ENCODE measurements around the gene PTPRN2.
"Not testable (repeated sequence)": the region's sequence is repeated elsewhere in the genome, so short reads cannot be mapped to it uniquely, and the experiment has no call there.

Gene PTPRN2

GRCh38 chr7:157789094-157789493, 798.5 kb downstream of the PTPRN2 start:
- no peak for DNase-seq

DNA sequence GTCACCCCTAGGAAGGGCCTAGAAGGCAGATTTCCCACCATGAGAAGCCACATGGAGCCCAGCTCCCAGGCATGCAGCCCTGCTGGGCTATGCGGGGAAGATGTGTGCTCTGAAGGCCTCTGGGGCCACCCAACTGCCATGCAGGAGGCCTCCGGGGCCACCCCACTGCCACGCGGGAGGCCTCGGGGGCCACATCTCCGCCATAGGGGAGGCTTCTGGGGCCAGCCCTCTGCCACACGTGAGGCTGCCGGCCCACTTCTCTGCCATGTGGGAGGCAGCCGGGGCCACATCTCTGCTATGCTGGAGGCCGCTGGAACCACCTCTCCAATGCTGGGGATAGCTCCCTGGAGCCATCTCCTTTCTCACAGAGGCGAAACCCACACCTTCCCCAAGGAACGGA, 799.0 kb downstream of the PTPRN2 start:
- DNase-seq = no peak

DNA sequence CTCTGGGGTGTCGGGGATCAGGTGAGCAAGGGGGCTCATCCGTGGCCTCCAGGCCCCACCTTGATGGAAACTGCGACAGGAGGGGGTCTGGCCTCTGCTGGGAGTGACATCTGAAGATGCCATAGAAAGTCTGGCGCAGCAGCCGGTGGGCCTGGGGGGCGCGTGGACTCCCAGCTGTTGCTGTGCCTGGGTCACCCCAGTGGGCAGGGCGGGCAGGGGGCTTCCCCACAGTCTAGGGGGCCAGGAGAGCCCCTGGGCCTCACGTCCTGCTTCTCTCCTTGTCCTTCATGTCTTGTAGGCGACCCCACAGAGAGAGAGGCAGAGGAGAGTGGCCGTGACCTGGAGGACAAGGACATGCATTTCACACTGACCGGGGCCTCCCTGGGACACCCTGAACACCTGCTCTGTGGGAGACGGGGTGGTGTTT, 800.3 kb downstream of the PTPRN2 start:
- no peak for DNase-seq

- DNase-seq = no peak
Observed at GRCh38 chr7:157786375-157787274, 801.0 kb downstream of the PTPRN2 start.

DNA sequence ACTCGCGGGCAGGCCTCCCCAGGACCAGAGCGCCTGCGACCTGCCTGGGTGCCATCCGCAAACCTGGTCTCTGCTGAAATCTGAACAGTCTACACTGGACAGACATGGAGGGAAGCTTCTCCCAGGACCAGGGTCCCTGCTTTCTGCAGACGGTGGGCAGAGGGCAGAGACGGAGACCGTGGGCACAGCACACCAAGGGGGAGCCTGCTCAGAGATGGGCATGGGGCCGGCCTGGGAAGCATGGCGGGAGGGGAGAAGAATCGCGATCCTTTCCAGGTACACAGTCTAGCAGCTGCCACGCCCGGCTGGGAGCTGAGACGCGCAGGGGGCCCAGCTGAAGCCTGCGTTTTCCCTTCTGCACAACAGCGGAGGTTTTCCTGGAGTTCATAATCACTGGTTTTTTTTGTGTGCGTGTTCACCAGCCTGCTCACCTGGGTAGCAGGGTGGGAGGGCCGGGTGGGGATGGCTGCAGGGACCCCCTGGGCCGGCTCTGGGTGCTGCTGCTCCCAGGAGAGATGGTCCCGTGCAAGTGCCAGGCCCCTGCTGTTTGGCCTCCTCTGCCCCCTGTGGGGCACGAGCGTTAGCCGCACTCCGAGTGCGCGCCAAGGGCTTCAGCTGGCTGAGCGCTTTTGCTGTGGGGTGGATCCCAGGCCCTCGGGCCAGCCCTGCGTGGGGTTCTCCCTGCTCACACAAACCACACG, 802.0 kb downstream of the PTPRN2 start:
- DNase-seq = no peak

GRCh38 chr7:157784979-157785441, 802.6 kb downstream of the PTPRN2 start:
- no peak for DNase-seq

GRCh38 chr7:157784041-157784835, 803.4 kb downstream of the PTPRN2 start:
- no peak for DNase-seq

DNA sequence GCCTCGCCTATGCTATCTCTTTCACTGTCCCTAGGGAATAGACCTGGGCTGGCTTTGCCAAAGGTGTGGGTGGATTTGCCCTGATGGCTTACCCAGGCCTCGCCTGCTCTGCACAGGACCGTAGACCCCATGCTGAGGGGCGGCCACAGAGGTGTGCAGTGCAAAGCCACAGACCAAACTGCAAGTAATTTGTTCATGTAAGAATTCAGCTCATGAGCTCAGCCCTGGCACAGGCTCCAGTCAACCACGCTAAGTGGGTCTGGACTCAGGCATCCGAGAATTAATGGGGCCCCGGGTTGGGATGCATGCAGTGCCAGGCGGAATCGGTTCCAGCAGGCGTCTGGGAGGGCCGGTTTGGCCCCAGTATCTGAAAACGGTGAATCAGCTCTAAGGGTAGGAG, 805.6 kb downstream of the PTPRN2 start:
- DNase-seq = no peak

GRCh38 chr7:157780721-157781120, 806.9 kb downstream of the PTPRN2 start:
- no peak for DNase-seq

- no peak for DNase-seq
Observed at GRCh38 chr7:157780312-157780711, 807.3 kb downstream of the PTPRN2 start.

DNA sequence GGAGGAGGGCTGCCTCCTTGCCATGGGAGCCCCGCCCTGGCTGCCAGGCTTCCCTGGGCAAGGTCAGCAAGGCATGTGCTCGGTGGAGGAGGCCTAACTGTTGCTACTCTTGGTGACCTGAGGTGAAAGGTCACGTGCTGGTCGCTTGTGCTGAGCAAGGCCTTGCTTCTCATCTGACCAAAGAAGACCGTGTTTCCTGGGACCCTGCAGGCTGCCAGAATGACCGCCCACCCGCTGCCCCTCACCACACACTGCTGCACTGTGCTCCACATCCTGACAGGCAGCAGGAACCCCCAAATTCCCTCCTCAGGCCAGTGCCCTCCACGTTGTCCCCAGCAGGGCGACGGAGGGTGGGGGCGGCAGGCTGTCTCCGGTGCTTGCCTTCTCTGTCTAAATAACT, 808.4 kb downstream of the PTPRN2 start:
- DNase-seq = no peak

- DNase-seq = not testable (repeated sequence)
Observed at GRCh38 chr7:157777194-157777762, 810.3 kb downstream of the PTPRN2 start.

- no peak for DNase-seq
Observed at GRCh38 chr7:157775560-157776332, 811.9 kb downstream of the PTPRN2 start.

- DNase-seq = no peak
Observed at GRCh38 chr7:157775021-157775559, 812.5 kb downstream of the PTPRN2 start.

GRCh38 chr7:157774495-157774894, 813.1 kb downstream of the PTPRN2 start:
- DNase-seq = no peak

GRCh38 chr7:157773361-157773760, 814.3 kb downstream of the PTPRN2 start:
- no peak for DNase-seq

DNA sequence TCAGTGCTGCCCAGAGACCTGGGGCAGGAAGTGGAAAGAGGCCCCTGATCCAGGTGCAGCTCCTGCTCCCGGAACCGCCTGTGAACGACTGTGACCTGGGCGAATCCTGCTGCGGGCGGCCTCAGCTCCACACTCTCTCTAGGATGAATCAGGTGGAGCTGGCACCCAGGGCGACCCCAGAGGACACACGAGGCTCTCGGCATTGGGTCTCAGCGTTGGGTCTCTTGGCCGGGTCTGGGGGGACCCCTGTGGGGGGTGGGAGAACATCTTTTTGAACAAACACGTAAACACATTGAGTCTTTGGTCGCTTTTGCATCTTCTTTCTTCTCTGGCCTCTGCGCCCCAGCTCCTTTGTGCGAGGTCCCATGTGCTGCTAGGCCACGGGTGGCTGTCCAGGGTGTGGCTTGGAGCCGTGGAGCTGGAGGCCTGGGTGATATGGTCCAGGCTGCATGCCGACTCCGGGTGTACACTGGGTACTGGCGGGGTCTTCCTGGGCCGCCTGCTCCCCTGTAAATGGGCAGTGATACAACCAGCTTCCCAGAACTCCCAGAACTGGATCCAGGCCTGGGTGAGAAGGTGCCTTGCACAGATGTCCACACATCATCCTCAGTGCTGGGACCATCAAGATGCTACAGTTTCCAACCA, 815.0 kb downstream of the PTPRN2 start:
- DNase-seq = no peak

- DNase-seq = no peak
Observed at GRCh38 chr7:157771689-157772088, 815.9 kb downstream of the PTPRN2 start.

GRCh38 chr7:157770716-157771320, 816.8 kb downstream of the PTPRN2 start:
- no peak for DNase-seq

DNA sequence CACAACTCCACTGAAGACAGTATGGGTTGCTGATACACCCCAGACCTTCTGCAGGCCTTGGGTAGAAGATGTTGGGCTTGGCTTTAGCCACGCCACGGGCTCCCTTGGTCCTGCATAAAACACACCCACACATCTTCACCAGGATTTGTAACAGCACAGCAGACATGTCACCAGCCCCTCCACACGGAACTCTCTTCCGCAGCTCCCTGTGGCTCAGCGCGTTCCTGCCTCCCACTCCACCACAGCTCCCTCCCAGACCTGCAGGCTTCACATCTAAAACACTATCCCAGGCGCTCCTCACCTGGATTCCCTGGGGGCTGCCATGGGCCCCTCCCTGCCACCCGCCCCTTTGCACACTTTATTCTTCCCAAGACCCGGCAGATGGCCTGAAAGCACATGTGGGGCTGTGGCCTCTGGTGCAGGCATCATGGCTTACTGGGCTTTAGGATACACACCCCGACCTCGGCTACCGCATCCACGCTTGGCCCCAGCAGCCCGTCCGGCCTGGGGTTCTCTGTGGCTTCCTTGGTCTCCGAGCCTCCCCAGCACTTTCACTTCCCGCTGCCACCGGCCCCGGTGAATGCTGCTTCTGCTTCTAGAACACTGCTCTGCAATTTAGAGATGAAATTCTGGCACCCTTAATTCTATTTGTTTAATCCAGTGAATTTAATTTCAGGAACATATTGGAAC, 818.0 kb downstream of the PTPRN2 start:
- DNase-seq = no peak
